ENCODE measurements around the gene NDUFB6.

GRCh38 chr9:32554591-32554990, 18.4 kb downstream of the NDUFB6 start:
- TF ChIP-seq CTCF (IDR thresholded peaks at IDR 0.05 in 4 of 5, conservative IDR thresholded peaks at IDR 0.05 in 1 of 5) (no peak), POLR2A (IDR thresholded peaks at IDR 0.05) (no peak)

Measured in gastrocnemius medialis (tissue), 4 donors.